ENCODE results near the gene TIMP3.

DNA sequence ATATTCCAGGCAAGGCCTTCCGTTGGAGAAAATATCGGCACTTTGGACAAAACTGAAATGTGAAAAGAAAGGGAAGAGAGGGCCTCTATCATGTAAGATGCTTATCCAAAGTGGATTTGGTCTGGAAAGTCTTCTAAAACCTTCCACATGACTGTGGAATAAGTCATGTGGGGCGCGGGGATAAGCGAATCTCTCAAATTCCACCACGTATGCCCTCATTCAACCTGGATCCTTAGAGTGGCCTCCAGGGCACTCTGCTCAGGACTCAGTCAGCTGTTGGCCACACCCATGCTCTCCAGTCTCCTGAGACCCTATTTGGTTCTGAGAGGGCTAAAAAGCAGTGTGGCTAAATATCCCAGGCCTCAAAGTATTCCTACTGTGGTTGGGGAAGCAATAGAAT lies 2.0 kb upstream of the TIMP3 start:
- TF ChIP-seq, protein P1, sequence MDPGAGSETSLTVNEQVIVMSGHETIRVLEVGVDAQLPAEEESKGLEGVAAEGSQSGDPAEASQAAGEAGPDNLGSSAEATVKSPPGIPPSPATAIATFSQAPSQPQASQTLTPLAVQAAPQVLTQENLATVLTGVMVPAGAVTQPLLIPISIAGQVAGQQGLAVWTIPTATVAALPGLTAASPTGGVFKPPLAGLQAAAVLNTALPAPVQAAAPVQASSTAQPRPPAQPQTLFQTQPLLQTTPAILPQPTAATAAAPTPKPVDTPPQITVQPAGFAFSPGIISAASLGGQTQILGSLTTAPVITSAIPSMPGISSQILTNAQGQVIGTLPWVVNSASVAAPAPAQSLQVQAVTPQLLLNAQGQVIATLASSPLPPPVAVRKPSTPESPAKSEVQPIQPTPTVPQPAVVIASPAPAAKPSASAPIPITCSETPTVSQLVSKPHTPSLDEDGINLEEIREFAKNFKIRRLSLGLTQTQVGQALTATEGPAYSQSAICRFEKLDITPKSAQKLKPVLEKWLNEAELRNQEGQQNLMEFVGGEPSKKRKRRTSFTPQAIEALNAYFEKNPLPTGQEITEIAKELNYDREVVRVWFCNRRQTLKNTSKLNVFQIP (CRISPR knock-in tag; IDR thresholded peaks at IDR 0.05; ENCODE audit: borderline replicate concordance, low read depth), result no peak
- TF ChIP-seq ZNF8 (CRISPR knock-in tag; IDR thresholded peaks at IDR 0.05), result no peak
- no peak for TF ChIP-seq ZFP3 (CRISPR knock-in tag; IDR thresholded peaks at IDR 0.05)
- TF ChIP-seq TCF4 (CRISPR knock-in tag; IDR thresholded peaks at IDR 0.05; ENCODE audit: borderline replicate concordance), result no peak
- TF ChIP-seq CSDC2 (CRISPR knock-in tag; IDR thresholded peaks at IDR 0.05), result no peak
- TF ChIP-seq, protein P2, sequence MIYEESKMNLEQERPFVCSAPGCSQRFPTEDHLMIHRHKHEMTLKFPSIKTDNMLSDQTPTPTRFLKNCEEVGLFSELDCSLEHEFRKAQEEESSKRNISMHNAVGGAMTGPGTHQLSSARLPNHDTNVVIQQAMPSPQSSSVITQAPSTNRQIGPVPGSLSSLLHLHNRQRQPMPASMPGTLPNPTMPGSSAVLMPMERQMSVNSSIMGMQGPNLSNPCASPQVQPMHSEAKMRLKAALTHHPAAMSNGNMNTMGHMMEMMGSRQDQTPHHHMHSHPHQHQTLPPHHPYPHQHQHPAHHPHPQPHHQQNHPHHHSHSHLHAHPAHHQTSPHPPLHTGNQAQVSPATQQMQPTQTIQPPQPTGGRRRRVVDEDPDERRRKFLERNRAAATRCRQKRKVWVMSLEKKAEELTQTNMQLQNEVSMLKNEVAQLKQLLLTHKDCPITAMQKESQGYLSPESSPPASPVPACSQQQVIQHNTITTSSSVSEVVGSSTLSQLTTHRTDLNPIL (CRISPR knock-in tag; IDR thresholded peaks at IDR 0.05; ENCODE audit: low read depth), result no peak
- TF ChIP-seq, protein P3, sequence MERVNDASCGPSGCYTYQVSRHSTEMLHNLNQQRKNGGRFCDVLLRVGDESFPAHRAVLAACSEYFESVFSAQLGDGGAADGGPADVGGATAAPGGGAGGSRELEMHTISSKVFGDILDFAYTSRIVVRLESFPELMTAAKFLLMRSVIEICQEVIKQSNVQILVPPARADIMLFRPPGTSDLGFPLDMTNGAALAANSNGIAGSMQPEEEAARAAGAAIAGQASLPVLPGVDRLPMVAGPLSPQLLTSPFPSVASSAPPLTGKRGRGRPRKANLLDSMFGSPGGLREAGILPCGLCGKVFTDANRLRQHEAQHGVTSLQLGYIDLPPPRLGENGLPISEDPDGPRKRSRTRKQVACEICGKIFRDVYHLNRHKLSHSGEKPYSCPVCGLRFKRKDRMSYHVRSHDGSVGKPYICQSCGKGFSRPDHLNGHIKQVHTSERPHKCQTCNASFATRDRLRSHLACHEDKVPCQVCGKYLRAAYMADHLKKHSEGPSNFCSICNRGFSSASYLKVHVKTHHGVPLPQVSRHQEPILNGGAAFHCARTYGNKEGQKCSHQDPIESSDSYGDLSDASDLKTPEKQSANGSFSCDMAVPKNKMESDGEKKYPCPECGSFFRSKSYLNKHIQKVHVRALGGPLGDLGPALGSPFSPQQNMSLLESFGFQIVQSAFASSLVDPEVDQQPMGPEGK (CRISPR knock-in tag; IDR thresholded peaks at IDR 0.05; ENCODE audit: borderline replicate concordance), result no peak

Measured in SK-N-SH treated with all-trans-retinoic acid at 6 μM for 48 hours (cell line).